HG03175 (cell line): ENCODE results near the gene KIF5B.
"Not testable (repeated sequence)": the region's sequence is repeated elsewhere in the genome, so short reads cannot be mapped to it uniquely, and the experiment has no call there.

Experiments
- ATAC-seq: cut with Tn5 transposase; IDR thresholded peaks from one replicate; pipeline ENCODE4 v1.9.1; 2021; ENCODE audit warnings: mild to moderate bottlenecking, moderate library complexity; ENCODE audit not compliant: unreplicated experiment

Gene KIF5B

GRCh38 chr10:32056136-32057035 is at the start of gene KIF5B:
KIF5B (minus strand) TSS chr10:32056425; CDS start chr10:32055973, 452 bp downstream.
- peak; percentile 89 for ATAC-seq

- no peak for ATAC-seq
These were observed 49.7 kb upstream of the KIF5B start for GRCh38 chr10:32105782-32106382.

- ATAC-seq = no peak
These were observed 48.6 kb upstream of the KIF5B start for GRCh38 chr10:32104622-32105509.

GRCh38 chr10:32104181-32104580 is 48.0 kb upstream of the KIF5B start:
- ATAC-seq = no peak

- no peak for ATAC-seq
These were observed 47.5 kb upstream of the KIF5B start for GRCh38 chr10:32103721-32104120.

- not testable (repeated sequence) for ATAC-seq
These were observed 42.5 kb upstream of the KIF5B start for GRCh38 chr10:32098566-32099259.

GRCh38 chr10:32095116-32095733 is 39.0 kb upstream of the KIF5B start:
- no peak for ATAC-seq

- ATAC-seq = no peak
These were observed 37.4 kb upstream of the KIF5B start for GRCh38 chr10:32093650-32094049.

GRCh38 chr10:32091046-32091445 is 34.8 kb upstream of the KIF5B start:
- no peak for ATAC-seq

- ATAC-seq = no peak
These were observed 28.1 kb upstream of the KIF5B start for GRCh38 chr10:32084185-32084851.

GRCh38 chr10:32077896-32078485 is 21.8 kb upstream of the KIF5B start:
- ATAC-seq = no peak

- no peak for ATAC-seq
These were observed 17.4 kb upstream of the KIF5B start for GRCh38 chr10:32073659-32074058.

GRCh38 chr10:32073128-32073527 is 16.9 kb upstream of the KIF5B start:
- ATAC-seq = no peak

- no peak for ATAC-seq
These were observed 16.0 kb upstream of the KIF5B start for GRCh38 chr10:32072025-32072800.

- ATAC-seq = no peak
These were observed 14.4 kb upstream of the KIF5B start for GRCh38 chr10:32070645-32071044.

GRCh38 chr10:32068569-32068968 is 12.3 kb upstream of the KIF5B start:
- ATAC-seq = no peak

GRCh38 chr10:32067931-32068330 is 11.7 kb upstream of the KIF5B start:
- not testable (repeated sequence) for ATAC-seq

- no peak for ATAC-seq
These were observed 9.6 kb upstream of the KIF5B start for GRCh38 chr10:32065856-32066255.

GRCh38 chr10:32061440-32061839 is 5.2 kb upstream of the KIF5B start:
- no peak for ATAC-seq
